Stimulated activated CD8-positive, alpha-beta memory T cell treated with anti-CD3 and anti-CD28 coated beads, Interleukin-15, amount 100 ng/mL, for 4 hours (primary cell): Measurements from ENCODE around the gene CCDC102A.
"Not testable (repeated sequence)": the region's sequence is repeated elsewhere in the genome, so short reads cannot be mapped to it uniquely, and the experiment has no call there.

Source experiments
- DNase-seq, 2 donors: peaks; one replicate each; pipeline ENCODE4 v3.0.0-alpha.2; 2020; ENCODE audit warnings: low read depth in 2 of 2

CCDC102A gene

GRCh38 chr16:57565461-57565860 lies 29.1 kb upstream of the CCDC102A start:
- no peak for DNase-seq

- no peak for DNase-seq
Measured at GRCh38 chr16:57564571-57565270, 28.4 kb upstream of the CCDC102A start.

- DNase-seq = no peak
Measured at GRCh38 chr16:57563761-57564160, 27.4 kb upstream of the CCDC102A start.

GRCh38 chr16:57563487-57563750 lies 27.0 kb upstream of the CCDC102A start:
- DNase-seq = no peak

- DNase-seq = no peak
Measured at GRCh38 chr16:57562669-57563486, 26.5 kb upstream of the CCDC102A start.

- no peak for DNase-seq
Measured at GRCh38 chr16:57562066-57562465, 25.7 kb upstream of the CCDC102A start.

- DNase-seq = no peak
Measured at GRCh38 chr16:57559072-57559790, 22.9 kb upstream of the CCDC102A start.

GRCh38 chr16:57556941-57557541 lies 20.7 kb upstream of the CCDC102A start:
- no peak for DNase-seq

- no peak for DNase-seq
Measured at GRCh38 chr16:57555831-57556230, 19.5 kb upstream of the CCDC102A start.

DNA sequence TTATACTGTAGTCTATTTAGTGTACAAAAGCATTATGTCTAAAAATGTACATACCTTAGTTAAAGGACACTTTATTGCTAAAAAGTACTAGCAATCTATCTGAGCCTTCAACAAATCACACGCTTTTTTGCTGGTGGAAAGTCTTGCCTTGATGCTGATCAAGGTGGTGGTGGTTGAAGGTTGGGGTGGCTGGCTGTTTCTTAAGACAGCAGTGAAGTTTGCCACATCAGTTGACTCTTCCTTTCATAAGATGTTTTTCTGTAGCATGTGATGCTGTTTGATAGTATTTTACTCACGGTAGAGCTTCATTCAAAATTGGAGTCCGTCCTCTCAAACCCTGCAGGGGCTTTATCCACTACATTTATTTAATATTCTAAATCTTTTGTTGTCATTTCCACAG lies 14.7 kb upstream of the CCDC102A start:
- DNase-seq = no peak

GRCh38 chr16:57549730-57550129 lies 13.4 kb upstream of the CCDC102A start:
- DNase-seq = no peak

- no peak for DNase-seq
Measured at GRCh38 chr16:57548408-57548807, 12.0 kb upstream of the CCDC102A start.

GRCh38 chr16:57547524-57547923 lies 11.2 kb upstream of the CCDC102A start:
- not testable (repeated sequence) for DNase-seq

DNA sequence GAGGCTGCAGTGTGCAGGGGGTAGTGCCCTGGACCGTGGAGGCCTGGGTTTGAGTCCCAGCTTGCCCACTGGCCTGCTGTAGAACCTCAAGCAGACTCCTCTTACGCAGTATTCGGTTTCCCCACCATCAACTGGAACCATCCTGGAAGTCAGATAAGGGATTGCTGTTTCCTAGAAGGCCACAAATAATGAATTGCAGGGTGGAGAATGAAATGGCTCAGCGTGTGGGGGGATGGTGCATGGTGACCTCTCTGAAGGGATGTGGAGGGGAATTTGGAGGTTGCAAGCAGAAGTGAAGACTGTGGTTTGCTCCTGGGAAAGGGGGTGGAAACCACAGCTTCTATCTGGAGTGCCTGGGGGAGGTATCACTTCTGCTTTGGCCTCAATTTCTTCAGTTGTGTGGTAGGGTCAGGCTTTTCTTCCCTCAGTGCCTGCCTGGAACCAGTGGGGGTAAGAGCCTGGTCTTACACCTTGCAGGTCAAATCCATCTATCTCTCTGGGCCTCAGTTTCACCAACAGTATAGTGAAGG lies 7.8 kb upstream of the CCDC102A start:
- no peak for DNase-seq

GRCh38 chr16:57541754-57542435 lies 5.5 kb upstream of the CCDC102A start:
- DNase-seq = no peak

DNA sequence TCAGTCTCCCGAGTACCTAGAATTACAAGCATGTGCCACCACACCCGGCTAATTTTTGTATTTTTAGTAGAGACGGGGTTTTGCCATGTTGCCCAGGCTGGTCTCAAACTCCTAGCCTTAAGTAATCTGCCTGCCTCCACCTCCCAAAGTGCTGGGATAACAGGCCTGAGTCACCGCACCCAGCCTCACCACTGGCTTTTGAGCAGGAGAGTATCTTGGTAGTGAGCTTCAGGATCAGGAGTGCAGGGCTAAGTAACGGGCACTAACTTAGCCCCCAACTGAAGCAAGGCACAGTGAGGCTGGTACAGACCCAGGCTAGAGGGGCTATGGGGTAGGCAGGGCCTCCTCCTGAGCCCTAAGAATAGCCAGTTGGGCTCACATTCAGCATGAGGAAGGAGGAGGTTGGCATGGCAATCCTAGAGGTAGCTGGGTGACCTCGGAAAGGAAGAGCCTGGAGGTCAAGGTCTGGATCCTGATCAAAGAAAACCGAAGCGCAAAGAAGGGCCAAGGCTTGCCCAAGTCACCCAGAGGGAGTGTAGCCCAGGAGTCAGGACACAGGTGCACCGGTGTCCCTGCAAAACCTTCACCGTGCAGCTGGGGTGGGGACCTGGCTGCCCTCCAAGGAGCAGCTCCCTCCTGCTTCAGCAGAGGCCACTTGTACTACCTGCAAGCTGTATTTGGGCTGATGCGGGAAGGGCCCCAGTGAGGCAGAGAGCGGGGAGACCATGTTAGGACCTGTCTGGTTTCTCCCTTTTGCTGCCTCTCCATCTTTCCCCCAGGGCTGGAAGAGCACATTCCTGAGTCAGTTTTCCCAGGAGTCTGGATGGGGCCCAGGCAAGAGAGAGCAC lies 4.8 kb upstream of the CCDC102A start:
- no peak for DNase-seq

GRCh38 chr16:57540387-57540786 lies 4.0 kb upstream of the CCDC102A start:
- no peak for DNase-seq

- DNase-seq = no peak
Measured at GRCh38 chr16:57539072-57539796, 2.9 kb upstream of the CCDC102A start.

- DNase-seq = no peak
Measured at GRCh38 chr16:57538235-57538721, 1.9 kb upstream of the CCDC102A start.
